GM12878 (cell line): ENCODE results near the gene CDH4. TPM values are rescaled to one million over a fixed set of nuclear protein-coding genes. Genes with fewer than 3 reads are reported as not detected.

Experiments used
- ATAC-seq: fragments of 200-7000 bp; cut with Tn5 transposase; 3 replicates; pipeline ENCODE4 v1.9.1; 2020; ENCODE audit warnings: mild to moderate bottlenecking, moderate library complexity
- BruUV-seq: library from RNA; stranded (reverse); fragments of 400-500 nt; replicated peaks from 2 replicates; lab custom pipeline; 2021; lab: Mats Ljungman, UMichigan
- CTCF ChIA-PET: fragments of 300-600 bp; sonication (Branson Sonifier 250); formaldehyde crosslinking; extraction: SDS; loops from one replicate; lab custom pipeline; 2021; ENCODE audit warnings: inconsistent platforms; lab: Yijun Ruan, JAX
- POLR2A ChIA-PET: fragments of 350-600 bp; formaldehyde crosslinking; extraction: SDS; loops from one replicate; lab custom pipeline; 2021; ENCODE audit warnings: inconsistent platforms; lab: Charles Lee
- RAD21 ChIA-PET: fragments of 300-600 bp; sonication (Branson Sonifier 250); formaldehyde crosslinking; loops from one replicate; lab custom pipeline; 2023; ENCODE audit warnings: antibody characterized with exemption; ENCODE audit not compliant: unreplicated experiment; lab: Charles Lee
- SMC1A ChIA-PET: fragments of 300-600 bp; sonication (Branson Sonifier 250); formaldehyde crosslinking; loops from one replicate; lab custom pipeline; 2023; ENCODE audit not compliant: unreplicated experiment, uncharacterized antibody; lab: Charles Lee
- DNase-seq: peaks from one replicate; pipeline ENCODE4 v3.0.0-alpha.2; 2011; ENCODE audit warnings: low read depth, low spot score
- FAIRE-seq: peaks from 3 replicates; lab custom pipeline; 2011; peaks lifted over from hg19 to GRCh38; lab: Jason Lieb, UNC
- H2AFZ ChIP-seq: 2 replicates; pipeline ENCODE4 v1.6.0; 2011; ENCODE audit warnings: low read depth, low read length, control low read depth; ENCODE audit not compliant: control insufficient read depth
- H3K27ac ChIP-seq: 2 replicates; pipeline ENCODE4 v1.5.1; 2011; ENCODE audit warnings: control low read depth; ENCODE audit not compliant: control insufficient read depth, insufficient read depth
- H3K27me3 ChIP-seq, 2 experiments: replicated peaks in 1 of 2; 2 replicates each; pipeline versions ENCODE4 v1.6.0 to v1.6.1; 2011; ENCODE audit warnings: low read length in 1 of 2; ENCODE audit not compliant: control insufficient read depth in 2 of 2, insufficient read depth in 2 of 2
- H3K36me3 ChIP-seq, 2 experiments: 2 replicates each; pipeline ENCODE4 v1.5.1; 2011; ENCODE audit warnings: low read length in 1 of 2; ENCODE audit not compliant: control insufficient read depth in 2 of 2, insufficient read depth in 2 of 2
- H3K4me1 ChIP-seq: 2 replicates; pipeline ENCODE4 v1.6.1; 2011; ENCODE audit warnings: mild to moderate bottlenecking, low read length, moderate library complexity, mixed read lengths; ENCODE audit not compliant: control insufficient read depth, insufficient read depth
- H3K4me2 ChIP-seq: 2 replicates; pipeline ENCODE4 v1.6.0; 2011; ENCODE audit warnings: control low read depth; ENCODE audit not compliant: control insufficient read depth, insufficient read depth
- H3K4me3 ChIP-seq: fragments of 200-600 bp; sonication (generic); 2 replicates; pipeline ENCODE4 v1.5.1; 2016
- H3K79me2 ChIP-seq: 2 replicates; pipeline ENCODE4 v1.6.0; 2011; ENCODE audit warnings: low read length; ENCODE audit not compliant: control insufficient read depth, insufficient read depth
- H3K9ac ChIP-seq: 2 replicates; pipeline ENCODE4 v1.8.0; 2011; ENCODE audit warnings: low read length, control low read depth, mixed read lengths; ENCODE audit not compliant: control insufficient read depth, insufficient read depth
- H3K9me3 ChIP-seq: replicated peaks from 3 replicates; pipeline ENCODE4 v1.5.1; 2011; ENCODE audit warnings: mild to moderate bottlenecking, low read length; ENCODE audit not compliant: control insufficient read depth, insufficient read depth
- H4K20me1 ChIP-seq: 2 replicates; pipeline ENCODE4 v1.6.0; 2011; ENCODE audit not compliant: control insufficient read depth, insufficient read depth
- BACH1 ChIP-seq: fragments of 450-650 bp; IDR thresholded peaks from 2 replicates; pipeline ENCODE4 v1.6.1; 2017; ENCODE audit warnings: mild to moderate bottlenecking, borderline replicate concordance
- CBX3 ChIP-seq: fragments of 200-600 bp; sonication (generic); IDR thresholded peaks from 2 replicates; pipeline ENCODE4 v1.6.1; 2016; ENCODE audit warnings: low read depth, borderline replicate concordance
- MXI1 ChIP-seq: fragments of 150-350 bp; IDR thresholded peaks from 2 replicates; pipeline ENCODE4 v1.6.1; 2011; ENCODE audit warnings: low read depth, mild to moderate bottlenecking, inconsistent platforms, low read length, improper control_type of control experiment
- NRF1 ChIP-seq: conservative IDR thresholded peaks from 2 replicates; pipeline ENCODE4 v1.6.1; 2011; ENCODE audit warnings: mild to moderate bottlenecking, low read depth, low read length, improper control_type of control experiment
- PBX3 ChIP-seq: IDR thresholded peaks from 2 replicates; pipeline ENCODE4 v1.6.1; 2011; ENCODE audit warnings: mild to moderate bottlenecking, low read depth, low read length, moderate library complexity; ENCODE audit not compliant: insufficient replicate concordance
- PKNOX1 ChIP-seq: fragments of 450-650 bp; IDR thresholded peaks from 2 replicates; pipeline ENCODE4 v1.6.1; 2016; ENCODE audit warnings: mild to moderate bottlenecking
- TCF7 ChIP-seq: IDR thresholded peaks from 2 replicates; pipeline ENCODE4 v1.6.1; 2014; ENCODE audit warnings: antibody characterized with exemption, borderline replicate concordance
- ZNF592 ChIP-seq: fragments of 450-650 bp; IDR thresholded peaks from 2 replicates; pipeline ENCODE4 v1.6.1; 2017; ENCODE audit warnings: mild to moderate bottlenecking, moderate library complexity
- WGBS: methylation state at CpG from one replicate; pipeline ENCODE4 v1.1.6; 2016; ENCODE audit warnings: low lambda C conversion rate; ENCODE audit not compliant: insufficient replicate concordance, insufficient coverage; ENCODE audit errors: missing lambda C conversion rate; 5-methylcytosine and 5-hydroxymethylcytosine counted together
- in situ Hi-C: fragments of 300-500 bp; cut with MboI; formaldehyde crosslinking; loops from 9 replicates; pipeline ENCODE4 v1.14.3; 2018; ENCODE audit warnings: mixed read lengths
- intact Hi-C: fragments of 100-400 bp; cut with micrococcal nuclease; formaldehyde crosslinking; loops from one replicate; pipeline ENCODE4 v1.14.2; 2022; ENCODE audit not compliant: unreplicated experiment
- polyA plus RNA-seq, 11 experiments: library from polyadenylated mRNA; depleted of rRNA in 4 of 11; unstranded in 6 of 11; stranded (reverse) in 5 of 11; fragments of >200 nt; fragmentation: Nextera tagmentation in 4 of 11; fragmentation: Illumina TruSeq in 1 of 11; extraction: Ambion mirVana in 4 of 11; extraction: Trizol in 1 of 11; gene quantifications; 1 replicate in 1 of 11; 2 replicates in 10 of 11; pipeline versions ENCODE4 v1.2.1 to v1.2.3, GENCODE V29; 2011 to 2016; ENCODE audit warnings: inconsistent platforms in 2 of 11, missing spikeins in 2 of 11, low read depth in 1 of 11
- total RNA-seq, 4 experiments: library from RNA; depleted of rRNA in 3 of 4; stranded (reverse); fragments of >200 nt in 3 of 4; fragmentation: Illumina TruSeq in 1 of 4; extraction: Trizol in 1 of 4; gene quantifications; 2 replicates each; pipeline versions ENCODE4 v1.2.1 to v1.2.3, GENCODE V29; 2013 to 2021
- TF ChIP-seq, protein P1 (sequence below): fragments of 450-650 bp; IDR thresholded peaks from 2 replicates; pipeline ENCODE4 v1.6.1; 2017; ENCODE audit warnings: borderline replicate concordance

The CDH4 gene
- total and polyA plus RNA-seq, 10 of the 15 experiments (the other 5 are each of a cell fraction or from before 2014, with no cell fraction given), result not detected

GRCh38 chr20:61779176-61779965 lies 527.3 kb downstream of the CDH4 start:
- intact Hi-C loops, result no loop called here
- no peaks in the 10 kb centered on the region for H3K27me3 ChIP-seq
- no peak overlapping the region for H2AFZ ChIP-seq
- ChIA-PET RAD21 (no interaction called here), POLR2A (no interaction called here), SMC1A (no interaction called here), CTCF (no interaction called here)
- no peaks in the 10 kb centered on the region for H3K79me2 ChIP-seq
- no peaks in the 10 kb centered on the region for H4K20me1 ChIP-seq
- BruUV-seq, result no TSS peak
- no peak for FAIRE-seq
- 29% methylated on average over 27 of the region's 27 CpGs for WGBS
- no peak overlapping the region for H3K27ac ChIP-seq
- no peaks in the 10 kb centered on the region; the same call in 2 of the 3 replicates for H3K9me3 ChIP-seq
- TF ChIP-seq PKNOX1 (no peak), NRF1 (no peak), BACH1 (no peak), TCF7 (no peak), MXI1 (no peak), ZNF592 (no peak), CBX3 (no peak), PBX3 (no peak)
- TF ChIP-seq, protein P1, sequence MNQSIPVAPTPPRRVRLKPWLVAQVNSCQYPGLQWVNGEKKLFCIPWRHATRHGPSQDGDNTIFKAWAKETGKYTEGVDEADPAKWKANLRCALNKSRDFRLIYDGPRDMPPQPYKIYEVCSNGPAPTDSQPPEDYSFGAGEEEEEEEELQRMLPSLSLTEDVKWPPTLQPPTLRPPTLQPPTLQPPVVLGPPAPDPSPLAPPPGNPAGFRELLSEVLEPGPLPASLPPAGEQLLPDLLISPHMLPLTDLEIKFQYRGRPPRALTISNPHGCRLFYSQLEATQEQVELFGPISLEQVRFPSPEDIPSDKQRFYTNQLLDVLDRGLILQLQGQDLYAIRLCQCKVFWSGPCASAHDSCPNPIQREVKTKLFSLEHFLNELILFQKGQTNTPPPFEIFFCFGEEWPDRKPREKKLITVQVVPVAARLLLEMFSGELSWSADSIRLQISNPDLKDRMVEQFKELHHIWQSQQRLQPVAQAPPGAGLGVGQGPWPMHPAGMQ, result no peak
- ATAC-seq, result no peak
- DNase-seq, result no peak
- no peak overlapping the region for H3K4me2 ChIP-seq
- in situ Hi-C loops, result no loop called here
- no peaks in the 10 kb centered on the region for H3K36me3 ChIP-seq
- no peak overlapping the region for H3K4me3 ChIP-seq
- H3K4me1 ChIP-seq, result no peaks in the 10 kb centered on the region
- H3K9ac ChIP-seq, result no peak overlapping the region
